Measurements from ENCODE around the gene SPATA24.

SPATA24 gene

GRCh38 chr5:139418793-139419192, 14.9 kb upstream of the SPATA24 start:
- Histone ChIP-seq H3F3A (ENCODE audit: insufficient read depth, low read length) (peaks cover 26% of the 10 kb centered on the region), H3K4me3 (ENCODE audit: low read length) (no peak overlapping the region), H3K9ac (ENCODE audit: low read length) (no peak overlapping the region), H3K4me2 (ENCODE audit: low read depth, low read length) (no peak overlapping the region), H3K79me2 (ENCODE audit: low read length) (no peaks in the 10 kb centered on the region), H3K9me3 (replicated peaks; ENCODE audit: insufficient read depth, low read length) (no peaks in the 10 kb centered on the region), H3K9me2 (replicated peaks; ENCODE audit: insufficient read depth, low read length) (no peaks in the 10 kb centered on the region), H3K36me3 (replicated peaks; ENCODE audit: insufficient read depth, low read length) (no peaks in the 10 kb centered on the region), H4K20me1 (ENCODE audit: insufficient read depth, low read length) (no peaks in the 10 kb centered on the region), H2AFZ (ENCODE audit: low read length) (no peak overlapping the region), H3K27ac (ENCODE audit: low read length) (no peak overlapping the region), H3K27me3 (replicated peaks; ENCODE audit: insufficient read depth, low read length) (no peaks in the 10 kb centered on the region), H3K4me1 (ENCODE audit: low read length) (peaks cover 43% of the 10 kb centered on the region)
- no peak for TF ChIP-seq CTCF (IDR thresholded peaks at IDR 0.05; ENCODE audit: low read length)
- no peak for TF ChIP-seq EZH2phosphoT487 (IDR thresholded peaks at IDR 0.05; ENCODE audit: low read length)
- no peak for TF ChIP-seq EZH2 (optimal IDR thresholded peaks at IDR 0.05; ENCODE audit: low read depth, low read length)
- no peak for DNase-seq

GRCh38 chr5:139417214-139417613, 13.3 kb upstream of the SPATA24 start:
- TF ChIP-seq EZH2phosphoT487 (IDR thresholded peaks at IDR 0.05; ENCODE audit: low read length): no peak
- no peak for TF ChIP-seq CTCF (IDR thresholded peaks at IDR 0.05; ENCODE audit: low read length)
- no peak for TF ChIP-seq EZH2 (optimal IDR thresholded peaks at IDR 0.05; ENCODE audit: low read depth, low read length)
- Histone ChIP-seq H3K27ac (ENCODE audit: low read length) (no peak overlapping the region), H3K9me2 (replicated peaks; ENCODE audit: insufficient read depth, low read length) (no peaks in the 10 kb centered on the region), H3K4me2 (ENCODE audit: low read depth, low read length) (no peak overlapping the region), H3K27me3 (replicated peaks; ENCODE audit: insufficient read depth, low read length) (no peaks in the 10 kb centered on the region), H3K4me1 (ENCODE audit: low read length) (peaks cover 57% of the 10 kb centered on the region), H4K20me1 (ENCODE audit: insufficient read depth, low read length) (no peaks in the 10 kb centered on the region), H3K4me3 (ENCODE audit: low read length) (no peak overlapping the region), H2AFZ (ENCODE audit: low read length) (no peak overlapping the region), H3K79me2 (ENCODE audit: low read length) (no peaks in the 10 kb centered on the region), H3K9ac (ENCODE audit: low read length) (no peak overlapping the region), H3F3A (ENCODE audit: insufficient read depth, low read length) (peaks cover 34% of the 10 kb centered on the region), H3K36me3 (replicated peaks; ENCODE audit: insufficient read depth, low read length) (no peaks in the 10 kb centered on the region), H3K9me3 (replicated peaks; ENCODE audit: insufficient read depth, low read length) (no peaks in the 10 kb centered on the region)
- no peak for DNase-seq

GRCh38 chr5:139416651-139417050, 12.8 kb upstream of the SPATA24 start:
- Histone ChIP-seq H3K36me3 (replicated peaks; ENCODE audit: insufficient read depth, low read length) (no peaks in the 10 kb centered on the region), H3K9ac (ENCODE audit: low read length) (no peak overlapping the region), H3K79me2 (ENCODE audit: low read length) (no peaks in the 10 kb centered on the region), H3F3A (ENCODE audit: insufficient read depth, low read length) (peaks cover 34% of the 10 kb centered on the region), H3K4me3 (ENCODE audit: low read length) (no peak overlapping the region), H3K9me2 (replicated peaks; ENCODE audit: insufficient read depth, low read length) (no peaks in the 10 kb centered on the region), H3K4me1 (ENCODE audit: low read length) (peaks cover 57% of the 10 kb centered on the region), H3K27me3 (replicated peaks; ENCODE audit: insufficient read depth, low read length) (no peaks in the 10 kb centered on the region), H3K4me2 (ENCODE audit: low read depth, low read length) (no peak overlapping the region), H4K20me1 (ENCODE audit: insufficient read depth, low read length) (no peaks in the 10 kb centered on the region), H3K9me3 (replicated peaks; ENCODE audit: insufficient read depth, low read length) (no peaks in the 10 kb centered on the region), H3K27ac (ENCODE audit: low read length) (peak overlapping the region; percentile 95), H2AFZ (ENCODE audit: low read length) (0 out of 2 replicates have a peak overlapping the region, but pooled peaks have one; percentile 2)
- no peak for DNase-seq
- no peak for TF ChIP-seq EZH2 (optimal IDR thresholded peaks at IDR 0.05; ENCODE audit: low read depth, low read length)
- TF ChIP-seq CTCF (IDR thresholded peaks at IDR 0.05; ENCODE audit: low read length): no peak
- no peak for TF ChIP-seq EZH2phosphoT487 (IDR thresholded peaks at IDR 0.05; ENCODE audit: low read length)

Data from MM.1S (cell line).